MV-4-11 (cell line): ENCODE measurements around the gene CPNE8.

ENCODE experiments used
- DNase-seq: peaks from one replicate; lab custom pipeline; 2025; lab: John Stamatoyannopoulos, UW

CPNE8 gene

DNA sequence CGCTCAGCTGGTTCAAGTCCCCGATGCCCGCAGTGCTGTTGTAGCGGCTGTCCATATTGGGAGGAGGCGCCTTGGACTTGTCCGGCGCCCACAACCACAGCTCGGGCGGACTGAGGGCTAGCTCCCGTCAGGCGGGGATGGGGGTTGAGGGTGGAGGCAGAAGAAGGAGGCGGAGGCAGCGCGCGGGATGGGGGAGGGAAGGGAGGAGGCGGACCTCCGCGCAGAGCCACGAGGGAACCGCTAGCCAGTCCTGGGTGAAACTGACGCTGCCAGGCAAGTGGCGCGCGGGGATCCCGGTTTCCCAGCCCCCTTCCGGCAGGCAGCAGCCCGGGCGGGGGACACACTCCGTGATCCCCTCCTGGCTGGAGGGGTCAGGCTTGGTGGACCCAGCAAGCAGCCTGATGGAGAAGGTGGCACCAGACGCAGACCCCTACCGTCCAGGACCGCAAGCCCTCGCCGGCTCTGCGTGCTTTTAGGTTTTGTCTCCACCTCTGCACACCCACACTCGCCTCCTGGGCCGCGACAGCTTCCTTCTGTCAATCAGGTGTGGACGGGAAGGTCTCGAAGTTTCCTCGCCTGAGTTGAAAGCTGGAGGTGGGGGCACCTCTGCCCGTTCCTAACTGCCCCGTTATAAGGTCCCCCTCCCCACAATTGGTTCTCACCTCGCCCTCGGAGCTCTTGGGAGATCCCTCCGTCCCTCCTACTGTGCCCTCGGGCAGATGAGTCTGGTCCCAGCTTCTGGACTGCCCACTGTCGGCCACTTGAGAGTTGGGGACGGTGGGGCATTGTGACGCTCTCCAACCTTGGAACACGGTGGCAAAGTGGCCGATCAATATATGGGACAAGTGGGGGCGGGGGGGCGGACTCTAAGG lies at the start of gene CPNE8:
Gene CPNE8 (minus strand): TSS at position 112 of the 872 bp plus-strand sequence. CDS start 57 bp downstream, at position 55.
- peak; percentile 64 for DNase-seq

- DNase-seq, result no peak
Observed at GRCh38 chr12:38954238-38954873, 49.0 kb upstream of the CPNE8 start.

DNA sequence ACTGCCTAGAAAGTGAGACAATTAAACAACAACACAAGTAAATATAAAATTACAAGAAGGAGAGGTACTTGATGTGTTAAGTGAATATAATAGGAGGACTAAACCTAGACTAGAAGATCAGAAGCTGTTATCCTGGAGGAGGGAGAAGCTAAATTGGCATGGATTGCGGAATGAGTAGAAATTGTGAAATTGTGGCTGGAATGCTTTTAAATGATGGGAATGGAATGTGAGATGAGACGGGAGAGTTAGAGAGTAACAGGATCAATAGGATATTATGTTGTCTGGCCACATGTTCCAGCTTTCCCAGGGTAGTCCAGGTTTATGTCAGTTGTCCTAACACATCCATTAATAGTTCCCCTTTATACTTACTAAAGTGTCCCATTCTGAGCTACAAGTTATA lies 44.0 kb upstream of the CPNE8 start:
- no peak for DNase-seq

GRCh38 chr12:38934686-38935085 lies 29.3 kb upstream of the CPNE8 start:
- peak; percentile 72 for DNase-seq

GRCh38 chr12:38934078-38934584 lies 28.7 kb upstream of the CPNE8 start:
- no peak for DNase-seq

GRCh38 chr12:38932320-38932719 lies 26.9 kb upstream of the CPNE8 start:
- DNase-seq, result no peak

- DNase-seq, result no peak
Observed at GRCh38 chr12:38931461-38931860, 26.1 kb upstream of the CPNE8 start.

DNA sequence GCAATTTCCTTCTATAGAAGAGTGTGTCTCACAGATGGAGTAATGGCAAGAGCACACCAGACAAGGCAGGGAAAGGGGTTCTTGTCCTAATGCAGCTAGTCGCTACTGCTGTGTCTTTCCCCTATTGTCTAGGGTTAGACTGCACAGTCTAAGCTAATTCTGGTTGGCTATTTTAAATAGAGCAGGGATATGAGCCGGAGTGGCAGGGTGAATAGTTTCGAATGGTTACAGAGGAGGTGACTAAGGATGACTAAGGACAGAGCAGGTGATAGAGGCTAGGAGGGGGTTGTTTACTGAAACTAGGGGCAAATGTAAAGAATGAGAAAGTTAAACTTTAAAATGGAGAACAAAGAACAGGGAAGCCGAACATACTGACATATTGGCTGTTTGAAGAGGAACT lies 25.6 kb upstream of the CPNE8 start:
- DNase-seq, result peak; percentile 39

- no peak for DNase-seq
Observed at GRCh38 chr12:38926501-38926900, 21.1 kb upstream of the CPNE8 start.

DNA sequence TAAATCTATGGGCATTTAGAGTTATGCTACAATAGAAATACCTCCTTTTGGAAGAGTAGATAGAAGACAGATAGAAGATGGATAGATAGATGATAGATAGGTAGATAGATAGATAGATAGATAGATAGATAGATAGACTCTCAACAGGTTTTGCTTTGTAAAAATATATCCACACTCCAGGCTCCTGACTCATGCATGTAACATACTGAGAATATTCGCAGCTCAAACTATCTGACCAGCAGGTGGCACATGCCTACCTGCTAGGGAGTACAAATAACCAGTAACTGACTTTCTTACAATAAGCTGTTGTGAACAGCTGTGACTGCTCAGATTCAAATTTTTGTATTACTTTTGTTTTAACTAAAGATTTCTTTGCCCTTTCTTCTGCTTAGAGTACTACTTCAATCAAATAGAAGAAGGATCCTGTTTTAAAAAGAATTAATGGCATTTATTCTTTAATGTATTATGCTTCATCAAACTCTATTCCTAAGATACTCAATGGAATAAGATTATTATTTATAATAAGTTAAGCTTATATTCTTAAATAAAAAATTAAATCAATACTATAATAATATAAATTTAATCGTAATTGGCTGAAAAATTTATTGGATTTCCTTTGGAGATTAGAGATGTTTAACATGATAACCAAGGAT lies 15.8 kb upstream of the CPNE8 start:
- DNase-seq, result peak; percentile 75

DNA sequence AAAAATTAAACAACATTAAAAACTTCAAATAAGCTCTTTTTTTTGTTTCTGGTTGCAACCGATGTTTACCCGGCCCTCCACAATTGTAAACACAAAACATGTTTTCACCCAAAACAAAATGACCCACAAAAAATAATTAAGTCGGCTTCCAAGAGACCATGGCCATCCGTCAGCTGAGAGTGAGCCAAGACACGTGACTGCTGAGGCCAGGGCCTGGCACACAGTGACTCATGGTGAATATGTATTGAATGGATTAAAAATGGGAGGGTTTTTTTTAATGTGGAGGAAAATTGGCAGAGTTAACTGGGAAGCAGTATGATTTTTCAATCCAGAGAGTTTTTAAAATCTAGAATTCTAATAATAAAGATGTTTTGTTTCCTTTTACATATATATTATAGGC lies 13.8 kb upstream of the CPNE8 start:
- no peak for DNase-seq

- no peak for DNase-seq
Observed at GRCh38 chr12:38915429-38916182, 10.2 kb upstream of the CPNE8 start.

- DNase-seq, result no peak
Observed at GRCh38 chr12:38912116-38912515, 6.7 kb upstream of the CPNE8 start.

DNA sequence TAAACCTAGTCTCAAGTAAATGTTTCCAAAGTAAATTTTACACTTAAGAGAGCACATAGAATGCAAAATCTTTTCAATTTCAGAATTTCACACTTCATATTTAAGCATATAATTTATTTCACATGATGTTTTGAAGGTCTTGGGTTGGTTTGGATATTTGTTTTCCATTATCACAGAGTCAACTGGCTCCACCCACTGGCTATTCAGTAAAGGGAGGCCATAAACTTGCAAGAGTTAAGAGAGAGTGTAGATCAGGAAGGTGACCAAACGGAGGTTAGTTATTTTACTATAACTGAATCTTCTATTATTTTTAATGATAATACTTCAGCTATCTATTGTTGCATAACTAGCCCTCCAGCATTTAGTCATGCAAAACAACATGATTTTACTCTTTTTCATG lies 6.2 kb upstream of the CPNE8 start:
- peak; percentile 13 for DNase-seq

GRCh38 chr12:38907201-38907923 lies 2.0 kb upstream of the CPNE8 start:
- DNase-seq, result no peak

DNA sequence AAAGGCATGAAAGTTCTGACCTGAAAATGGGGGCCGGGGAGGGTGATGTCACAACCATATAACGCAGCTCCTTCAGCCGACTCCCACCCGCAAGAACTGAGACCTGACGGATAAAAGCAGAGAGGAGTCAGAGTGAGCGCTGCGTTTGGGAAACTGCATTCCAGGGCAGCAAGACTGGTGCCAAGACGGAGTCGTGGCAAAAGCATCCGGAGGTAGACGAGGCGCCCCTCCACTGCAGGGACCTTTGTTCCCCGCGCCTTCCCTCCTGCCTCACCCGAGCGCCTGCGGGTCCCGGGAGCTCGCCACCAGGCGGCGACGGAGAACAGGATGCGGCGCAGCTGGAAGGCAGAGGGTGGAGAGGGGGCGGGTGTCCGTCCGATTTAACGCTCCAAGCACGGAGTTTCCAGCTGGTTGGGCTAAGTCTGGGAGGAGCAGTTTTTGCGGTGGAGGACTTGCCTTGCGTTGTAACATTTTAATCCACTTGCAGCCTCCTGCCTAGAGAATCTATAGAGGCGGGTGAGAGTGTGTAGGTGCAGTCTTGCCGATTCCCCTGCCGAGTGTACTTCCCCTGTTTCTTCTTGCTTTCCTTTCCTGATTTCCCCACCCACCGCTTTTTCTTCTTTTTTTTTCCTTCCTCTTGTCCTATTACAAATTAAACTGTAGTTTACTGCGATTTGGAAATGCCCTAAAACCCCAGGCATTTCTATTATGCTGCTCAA lies 1.2 kb upstream of the CPNE8 start:
- DNase-seq, result peak; percentile 87

- peak; percentile 94 for DNase-seq
Observed at GRCh38 chr12:38904537-38905479, 583 bp downstream of the CPNE8 start.

DNA sequence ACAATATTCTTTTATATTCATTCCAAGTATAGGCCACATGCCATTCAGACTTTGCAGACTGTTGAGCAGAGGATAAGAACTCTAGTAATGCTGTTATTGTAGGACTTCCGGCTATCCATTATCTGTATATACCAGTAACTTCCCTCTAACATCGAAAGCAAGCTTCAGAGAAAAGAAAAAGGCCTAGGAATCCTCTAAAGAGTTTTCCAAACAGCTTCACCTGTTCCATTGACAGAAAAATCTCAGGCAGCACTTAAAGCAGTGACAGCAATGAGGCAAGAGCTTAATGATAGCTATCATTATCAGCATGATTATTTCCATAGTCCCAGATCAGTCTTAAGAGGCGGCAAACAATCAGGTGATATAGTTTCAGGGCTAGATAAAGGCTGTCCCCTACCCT lies 1.8 kb downstream of the CPNE8 start:
- DNase-seq, result peak; percentile 23

DNA sequence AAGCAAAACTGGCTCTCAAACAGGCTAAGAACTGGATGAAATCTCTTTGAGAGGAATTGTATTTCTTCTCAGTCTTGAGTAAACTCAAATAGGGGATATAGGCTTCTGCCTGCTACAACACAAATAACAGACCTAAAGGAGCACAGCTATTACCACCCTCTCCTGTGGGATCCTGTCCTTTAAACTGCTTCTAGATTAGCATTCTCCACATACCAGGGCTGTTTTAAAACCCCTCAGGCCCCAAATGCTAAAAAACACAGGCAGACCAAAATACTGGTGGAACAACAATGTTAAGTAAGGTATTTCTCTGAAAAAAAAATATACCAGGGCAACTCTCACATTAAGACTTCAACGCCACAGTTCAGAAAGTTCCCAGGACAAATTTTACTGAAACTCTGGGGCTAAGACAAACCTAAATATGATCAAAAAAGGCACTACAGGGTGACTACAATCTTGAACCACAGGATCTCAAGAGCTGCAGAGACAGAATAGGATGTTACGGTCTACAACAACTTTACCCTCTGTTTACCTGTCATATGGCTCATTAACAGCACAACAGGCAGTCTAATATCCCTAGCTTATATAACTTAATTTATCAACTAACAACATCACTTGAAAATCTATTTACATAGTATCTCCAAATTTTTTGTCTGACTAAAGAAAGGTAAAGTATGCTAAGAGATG lies 7.2 kb downstream of the CPNE8 start:
- no peak for DNase-seq
